Smooth muscle cell (in vitro differentiated cells): ENCODE results near the gene PIGQ. TPM values are rescaled to one million over a fixed set of nuclear protein-coding genes. Genes with fewer than 3 reads are reported as not detected.

Source experiments
- DNase-seq: peaks from one replicate; lab custom pipeline; 2025; ENCODE audit not compliant: unreplicated experiment; lab: John Stamatoyannopoulos, UW
- H2AFZ ChIP-seq: fragments of 200-600 bp; sonication (generic); 2 replicates; pipeline ENCODE4 v1.6.0; 2016; ENCODE audit warnings: antibody characterized with exemption, low read depth, mild to moderate bottlenecking
- H3F3A ChIP-seq: fragments of 200-600 bp; sonication (generic); 2 replicates; pipeline ENCODE4 v1.6.0; 2017; ENCODE audit warnings: antibody characterized with exemption, low read depth
- H3K27ac ChIP-seq: fragments of 200-600 bp; sonication (generic); 2 replicates; pipeline ENCODE4 v1.5.1; 2016; ENCODE audit warnings: low read depth, mild to moderate bottlenecking
- H3K27me3 ChIP-seq: fragments of 200-600 bp; sonication (generic); 2 replicates; pipeline ENCODE4 v1.6.1; 2016; ENCODE audit warnings: low read depth, mild to moderate bottlenecking
- H3K36me3 ChIP-seq: fragments of 200-600 bp; sonication (generic); 2 replicates; pipeline ENCODE4 v1.5.1; 2016; ENCODE audit warnings: low read depth
- H3K4me1 ChIP-seq: fragments of 200-600 bp; sonication (generic); 2 replicates; pipeline ENCODE4 v1.5.1; 2016; ENCODE audit warnings: low read depth
- H3K4me2 ChIP-seq: fragments of 200-600 bp; sonication (generic); 2 replicates; pipeline ENCODE4 v1.6.0; 2016; ENCODE audit warnings: mild to moderate bottlenecking
- H3K4me3 ChIP-seq: fragments of 200-600 bp; sonication (generic); 2 replicates; pipeline ENCODE4 v1.5.1; 2016; ENCODE audit warnings: mild to moderate bottlenecking
- H3K79me2 ChIP-seq: fragments of 200-600 bp; sonication (generic); 2 replicates; pipeline ENCODE4 v1.6.0; 2016; ENCODE audit warnings: low read depth, mild to moderate bottlenecking
- H3K9ac ChIP-seq: fragments of 200-600 bp; sonication (generic); 2 replicates; pipeline ENCODE4 v1.6.0; 2016; ENCODE audit warnings: low read depth
- H3K9me3 ChIP-seq: fragments of 200-600 bp; sonication (generic); replicated peaks from 2 replicates; pipeline ENCODE4 v1.5.1; 2016; ENCODE audit warnings: low read depth
- H4K20me1 ChIP-seq: fragments of 200-600 bp; sonication (generic); 2 replicates; pipeline ENCODE4 v1.6.0; 2016; ENCODE audit warnings: low read depth
- CTCF ChIP-seq: fragments of 200-600 bp; sonication (generic); IDR thresholded peaks from 2 replicates; pipeline ENCODE4 v1.5.1; 2017; ENCODE audit warnings: borderline replicate concordance, mild to moderate bottlenecking, antibody characterized with exemption; ENCODE audit not compliant: insufficient read depth, poor library complexity, severe bottlenecking
- WGBS: methylation state at CpG from one replicate; pipeline ENCODE4 v1.1.7; 2016; ENCODE audit warnings: low lambda C conversion rate; 5-methylcytosine and 5-hydroxymethylcytosine counted together
- polyA plus RNA-seq: library from polyadenylated mRNA; unstranded; fragments of >200 nt; fragmentation: Nextera tagmentation; extraction: Ambion mirVana; gene quantifications from 2 replicates; pipeline ENCODE4 v1.2.1, GENCODE V29; 2016
- total RNA-seq: library from RNA; depleted of rRNA; stranded (reverse); fragments of >200 nt; gene quantifications from 2 replicates; pipeline ENCODE4 v1.2.3, GENCODE V29; 2014

Gene PIGQ
- total and polyA plus RNA-seq, 2 experiments from 2014 or later, result 21.0 to 45.7 TPM

DNA sequence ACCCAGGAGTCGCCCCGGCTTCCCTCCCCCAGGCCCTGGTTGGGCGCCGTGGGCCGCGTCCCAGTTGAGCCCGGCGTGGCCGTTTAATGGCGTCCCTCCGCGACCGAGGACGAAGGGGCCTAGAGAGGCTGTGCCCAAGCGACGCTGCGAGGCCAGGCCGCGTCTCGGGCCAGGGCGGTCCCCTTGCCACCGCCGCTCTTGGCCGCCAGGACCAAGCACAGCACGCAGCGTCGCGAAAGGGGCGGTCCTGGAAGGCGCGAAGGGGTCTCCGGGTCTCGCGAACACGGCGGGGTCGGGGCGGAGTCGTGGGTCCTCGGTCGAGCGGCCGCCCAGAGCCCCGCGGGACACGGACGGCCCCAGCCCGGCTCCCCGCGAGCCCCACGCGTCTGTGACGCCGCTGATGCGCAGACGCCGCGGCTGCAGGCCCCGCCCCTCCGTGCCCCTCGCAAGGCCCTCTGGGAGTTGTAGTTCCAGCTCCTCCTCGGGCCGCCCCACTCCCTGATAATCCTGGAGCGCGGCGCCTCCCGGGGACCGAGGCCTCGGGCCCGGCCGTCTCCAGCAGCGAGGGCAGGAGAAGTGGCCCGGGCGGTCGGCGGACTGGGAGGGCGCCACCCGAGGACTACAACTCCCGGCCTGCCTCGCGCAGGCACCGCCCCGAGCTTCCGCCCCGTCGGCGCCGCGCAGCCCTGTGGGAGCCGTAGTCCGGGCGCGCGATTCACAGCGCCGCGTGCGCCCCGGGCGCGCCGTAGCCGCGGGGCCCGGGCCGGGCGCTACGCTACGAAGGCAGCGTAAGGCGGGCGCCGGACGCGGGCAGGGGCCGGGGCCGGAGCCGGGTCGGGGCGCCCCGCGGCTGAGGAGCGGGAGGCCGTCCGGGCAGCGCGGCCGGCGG, 42.5 kb upstream of the PIGQ start, which contains the start of gene CAPN15:
CAPN15 (plus strand) TSS at position 698 of the 889 bp plus-strand sequence. CDS start 19,127 bp downstream, outside the sequence.
- H2AFZ ChIP-seq, result peak within 1 kb of the TSS; percentile 16
- peaks cover 69% of the 10 kb centered on the region for H4K20me1 ChIP-seq
- H3K27me3 ChIP-seq, result no peaks in the 10 kb centered on the region
- peak within 1 kb of the TSS; percentile 95 for H3K9ac ChIP-seq
- under 1% methylated on average over 74 of the region's 129 CpGs for WGBS
- no peaks in the 10 kb centered on the region for H3K36me3 ChIP-seq
- peak within 1 kb of the TSS; percentile 99 for H3K27ac ChIP-seq
- peak; percentile 6 for TF ChIP-seq CTCF
- H3K9me3 ChIP-seq, result no peaks in the 10 kb centered on the region
- H3K79me2 ChIP-seq, result peaks cover 46% of the 10 kb centered on the region
- H3K4me1 ChIP-seq, result peaks cover 27% of the 10 kb centered on the region
- peak within 1 kb of the TSS; percentile 100 for H3K4me2 ChIP-seq
- peaks cover 3% of the 10 kb centered on the region for H3F3A ChIP-seq
- DNase-seq, result peak; percentile 87
- peak within 1 kb of the TSS; percentile 78 for H3K4me3 ChIP-seq

- no peak for TF ChIP-seq CTCF
- Histone ChIP-seq H3K4me1 (peaks cover 27% of the 10 kb centered on the region), H3K9ac (peak overlapping the region; percentile 74), H3K4me3 (peak overlapping the region; percentile 77), H3K9me3 (no peaks in the 10 kb centered on the region), H3K36me3 (no peaks in the 10 kb centered on the region), H3K4me2 (peak overlapping the region; percentile 100), H3K27ac (peak overlapping the region; percentile 77), H2AFZ (no peak overlapping the region), H4K20me1 (peaks cover 76% of the 10 kb centered on the region), H3F3A (peaks cover 3% of the 10 kb centered on the region), H3K79me2 (peaks cover 57% of the 10 kb centered on the region), H3K27me3 (no peaks in the 10 kb centered on the region)
- peak; percentile 18 for DNase-seq
- 7% methylated on average over 35 of the region's 55 CpGs for WGBS
Measured at GRCh38 chr16:528111-529011, 41.4 kb upstream of the PIGQ start.

DNA sequence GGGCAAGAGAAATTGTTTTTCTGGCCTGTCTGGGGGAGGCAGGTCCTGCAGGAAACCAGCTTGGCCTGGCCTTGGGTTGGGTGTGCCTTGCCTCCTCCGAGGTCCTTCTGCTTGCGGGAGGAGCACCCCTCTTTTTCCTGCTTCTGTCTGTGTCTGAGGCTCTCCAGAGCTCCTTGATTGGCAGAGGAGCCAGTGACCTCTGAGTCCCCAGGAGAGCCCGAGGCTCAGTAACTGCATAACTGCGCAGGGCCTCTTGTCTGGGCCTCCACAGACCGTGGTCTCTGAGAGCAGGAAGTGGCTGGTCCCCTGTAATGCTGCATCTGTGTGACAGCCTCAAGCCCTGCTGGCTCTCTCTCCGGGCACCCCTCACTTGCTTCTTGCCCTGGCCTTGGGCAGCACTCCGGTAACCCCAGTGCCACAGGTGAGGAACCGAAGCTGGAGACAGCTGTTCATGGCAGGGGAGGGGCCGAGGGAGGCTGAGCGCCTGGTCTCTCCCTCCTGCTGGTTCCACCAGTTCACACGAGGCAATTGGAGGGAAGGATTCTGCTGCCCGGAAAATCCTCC, 40.7 kb upstream of the PIGQ start:
- Histone ChIP-seq H3K4me2 (peak overlapping the region; percentile 100), H3F3A (peaks cover 3% of the 10 kb centered on the region), H3K36me3 (no peaks in the 10 kb centered on the region), H3K9ac (no peak overlapping the region), H4K20me1 (peaks cover 76% of the 10 kb centered on the region), H3K4me1 (peaks cover 27% of the 10 kb centered on the region), H3K27ac (peak overlapping the region; percentile 77), H2AFZ (no peak overlapping the region), H3K9me3 (no peaks in the 10 kb centered on the region), H3K4me3 (peak overlapping the region; percentile 77), H3K79me2 (peaks cover 64% of the 10 kb centered on the region), H3K27me3 (no peaks in the 10 kb centered on the region)
- no peak for TF ChIP-seq CTCF
- DNase-seq, result no peak
- 80% methylated on average over 12 of the region's 12 CpGs for WGBS
